AG04449 (cell line): Measurements from ENCODE around the gene ORC4.

Source experiments
- CTCF ChIA-PET: fragments of 350-600 bp; formaldehyde crosslinking; extraction: SDS; loops from one replicate; lab custom pipeline; 2021; ENCODE audit warnings: antibody characterized with exemption; lab: Yijun Ruan, JAX
- POLR2A ChIA-PET: fragments of 400-600, 350-600 bp; formaldehyde crosslinking; extraction: SDS; loops from one replicate; lab custom pipeline; 2020; ENCODE audit warnings: antibody characterized with exemption, inconsistent platforms; lab: Yijun Ruan, JAX
- DNase-seq: peaks from one replicate; pipeline ENCODE4 v3.0.0-alpha.2; 2010; ENCODE audit warnings: low read depth, low spot score
- H3K4me3 ChIP-seq: 2 replicates; pipeline ENCODE4 v1.5.1; 2011; ENCODE audit warnings: low read depth, mild to moderate bottlenecking, control low read depth, low read length
- TF ChIP-seq, protein P1 (sequence below): IDR thresholded peaks from one replicate; pipeline ENCODE4 v1.5.1; 2011; ENCODE audit warnings: mild to moderate bottlenecking, moderate library complexity, low read length, control low read depth, inconsistent platforms; ENCODE audit not compliant: insufficient read depth; ENCODE audit errors: missing control alignments

Gene ORC4

DNA sequence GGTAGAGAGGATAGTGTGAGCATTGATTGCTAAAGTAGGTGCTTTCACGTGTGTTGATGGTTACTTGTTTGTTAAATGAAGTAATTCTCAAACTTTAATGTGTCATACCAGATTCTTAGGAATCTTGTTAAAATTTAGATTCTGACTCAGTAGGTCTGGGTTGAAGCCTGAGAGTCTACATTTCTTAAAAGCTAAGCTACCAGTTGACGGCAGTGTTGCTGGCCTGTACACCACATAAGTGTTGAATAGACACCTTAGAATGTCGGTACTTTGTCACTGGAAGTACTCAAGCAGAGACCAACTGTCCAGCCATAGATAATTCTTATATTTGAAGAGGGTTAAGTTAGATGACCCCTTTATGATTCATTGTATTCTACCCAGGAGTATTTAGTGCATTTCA is 95.9 kb downstream of the ORC4 start:
- TF ChIP-seq, protein P1, sequence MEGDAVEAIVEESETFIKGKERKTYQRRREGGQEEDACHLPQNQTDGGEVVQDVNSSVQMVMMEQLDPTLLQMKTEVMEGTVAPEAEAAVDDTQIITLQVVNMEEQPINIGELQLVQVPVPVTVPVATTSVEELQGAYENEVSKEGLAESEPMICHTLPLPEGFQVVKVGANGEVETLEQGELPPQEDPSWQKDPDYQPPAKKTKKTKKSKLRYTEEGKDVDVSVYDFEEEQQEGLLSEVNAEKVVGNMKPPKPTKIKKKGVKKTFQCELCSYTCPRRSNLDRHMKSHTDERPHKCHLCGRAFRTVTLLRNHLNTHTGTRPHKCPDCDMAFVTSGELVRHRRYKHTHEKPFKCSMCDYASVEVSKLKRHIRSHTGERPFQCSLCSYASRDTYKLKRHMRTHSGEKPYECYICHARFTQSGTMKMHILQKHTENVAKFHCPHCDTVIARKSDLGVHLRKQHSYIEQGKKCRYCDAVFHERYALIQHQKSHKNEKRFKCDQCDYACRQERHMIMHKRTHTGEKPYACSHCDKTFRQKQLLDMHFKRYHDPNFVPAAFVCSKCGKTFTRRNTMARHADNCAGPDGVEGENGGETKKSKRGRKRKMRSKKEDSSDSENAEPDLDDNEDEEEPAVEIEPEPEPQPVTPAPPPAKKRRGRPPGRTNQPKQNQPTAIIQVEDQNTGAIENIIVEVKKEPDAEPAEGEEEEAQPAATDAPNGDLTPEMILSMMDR = no peak
- no peak overlapping the region for H3K4me3 ChIP-seq
- ChIA-PET POLR2A (interaction anchor here (0.5 kb wide), 1 partner anchor 80 kb away, joined by 3 read pairs; the partner anchor contains the start of gene ACVR2A), CTCF (interaction anchor here (1.4 kb wide), 1 partner anchor 12 kb away, joined by 5 read pairs; no protein-coding TSS in a partner anchor)
- DNase-seq = no peak

DNA sequence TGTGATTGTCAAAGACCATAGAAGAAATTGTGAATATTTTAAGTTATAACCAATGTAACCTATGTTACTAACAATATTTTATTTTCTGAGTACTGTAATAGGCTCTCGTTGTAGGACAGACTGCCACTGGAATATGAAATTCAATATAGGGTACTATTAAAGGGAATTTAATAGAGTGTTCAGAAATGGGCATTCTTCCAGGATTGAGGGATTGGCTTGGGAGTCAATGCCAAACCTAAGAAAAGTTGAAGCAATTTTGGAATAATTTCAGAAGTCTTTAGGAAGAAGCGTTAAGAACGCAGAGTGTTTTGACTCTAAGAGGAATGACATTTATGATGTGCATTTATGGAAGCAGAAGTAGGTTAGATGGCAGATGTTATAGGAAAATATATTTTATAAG is 96.7 kb downstream of the ORC4 start:
- no peak for DNase-seq
- CTCF ChIA-PET = no interaction called here

DNA sequence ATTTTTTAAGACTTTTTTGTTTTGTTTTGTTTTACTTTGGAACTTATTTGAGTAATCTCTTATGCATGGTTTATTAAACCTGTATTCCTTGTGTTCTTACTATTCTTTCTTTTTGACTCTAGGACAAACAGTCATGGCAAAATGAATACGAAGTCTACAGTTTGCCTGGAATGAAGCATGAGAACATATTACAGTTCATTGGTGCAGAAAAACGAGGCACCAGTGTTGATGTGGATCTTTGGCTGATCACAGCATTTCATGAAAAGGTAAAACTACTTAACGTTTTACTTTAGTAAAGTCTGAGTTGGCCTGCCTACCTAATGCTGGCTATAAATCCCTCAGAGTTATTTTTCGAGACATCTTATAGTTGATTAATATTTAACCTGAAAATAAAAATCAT is 103.4 kb downstream of the ORC4 start:
- CTCF ChIA-PET = interaction anchor here (1.3 kb wide), 1 partner anchor 1183 kb away, joined by 3 read pairs; no protein-coding TSS in a partner anchor
- TF ChIP-seq, protein P1 = no peak
- POLR2A ChIA-PET = no interaction called here

More for the DNA sequence above, 96.7 kb downstream of the ORC4 start:
- TF ChIP-seq, protein P1 = no peak
- no peak overlapping the region for H3K4me3 ChIP-seq
- POLR2A ChIA-PET = no interaction called here

DNA sequence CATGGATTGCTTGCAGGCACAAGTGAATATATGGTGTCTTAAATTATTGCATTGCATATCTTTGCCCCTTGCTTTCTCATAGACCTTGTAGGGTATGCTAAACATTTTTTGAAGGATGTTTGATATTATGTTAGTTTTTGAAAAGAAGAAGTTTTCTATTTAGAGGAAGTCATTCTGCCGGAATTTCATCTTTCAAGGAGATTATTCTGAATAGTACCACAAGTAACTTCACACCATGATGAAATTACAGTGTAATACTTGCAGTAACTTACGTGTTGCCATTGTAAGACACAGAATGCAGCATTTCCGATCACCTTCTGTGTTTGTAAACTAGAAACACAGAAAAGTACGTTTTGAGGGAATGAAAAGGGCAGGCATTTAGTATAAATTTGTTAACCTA is 103.8 kb downstream of the ORC4 start:
- TF ChIP-seq, protein P1 = no peak
- DNase-seq = no peak
- POLR2A ChIA-PET = no interaction called here
- CTCF ChIA-PET = interaction anchor here (1.3 to 1.4 kb wide), 2 partner anchors 17 to 1183 kb away, joined by 3 read pairs; no protein-coding TSS in a partner anchor
- no peak overlapping the region for H3K4me3 ChIP-seq

More for the DNA sequence above, 103.4 kb downstream of the ORC4 start:
- no peak for DNase-seq
- H3K4me3 ChIP-seq = no peak overlapping the region

DNA sequence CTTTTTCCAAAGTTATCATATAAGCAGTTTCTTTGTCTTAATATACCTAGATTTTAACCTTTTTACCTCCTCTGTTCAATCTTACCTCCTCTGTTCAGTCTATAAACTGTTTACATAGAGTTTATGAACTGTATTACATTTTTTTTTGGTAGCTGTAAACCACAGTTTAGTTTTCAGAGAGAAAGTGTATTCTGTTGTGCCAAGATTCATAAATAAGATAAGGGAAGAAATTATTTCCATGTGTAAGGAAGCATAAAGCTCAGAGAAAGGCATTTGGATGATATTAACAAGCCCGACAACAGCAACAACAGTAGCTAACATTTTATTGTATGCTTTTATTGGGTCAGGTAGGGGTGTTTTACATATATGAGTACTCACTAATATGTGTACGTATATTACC is 104.5 kb downstream of the ORC4 start:
- ChIA-PET CTCF (interaction anchor here (1.1 to 1.4 kb wide), 3 partner anchors 17 to 1182 kb away, joined by 3 read pairs; no protein-coding TSS in a partner anchor), POLR2A (no interaction called here)
- TF ChIP-seq, protein P1 = no peak
- no peak for DNase-seq
- H3K4me3 ChIP-seq = no peak overlapping the region

DNA sequence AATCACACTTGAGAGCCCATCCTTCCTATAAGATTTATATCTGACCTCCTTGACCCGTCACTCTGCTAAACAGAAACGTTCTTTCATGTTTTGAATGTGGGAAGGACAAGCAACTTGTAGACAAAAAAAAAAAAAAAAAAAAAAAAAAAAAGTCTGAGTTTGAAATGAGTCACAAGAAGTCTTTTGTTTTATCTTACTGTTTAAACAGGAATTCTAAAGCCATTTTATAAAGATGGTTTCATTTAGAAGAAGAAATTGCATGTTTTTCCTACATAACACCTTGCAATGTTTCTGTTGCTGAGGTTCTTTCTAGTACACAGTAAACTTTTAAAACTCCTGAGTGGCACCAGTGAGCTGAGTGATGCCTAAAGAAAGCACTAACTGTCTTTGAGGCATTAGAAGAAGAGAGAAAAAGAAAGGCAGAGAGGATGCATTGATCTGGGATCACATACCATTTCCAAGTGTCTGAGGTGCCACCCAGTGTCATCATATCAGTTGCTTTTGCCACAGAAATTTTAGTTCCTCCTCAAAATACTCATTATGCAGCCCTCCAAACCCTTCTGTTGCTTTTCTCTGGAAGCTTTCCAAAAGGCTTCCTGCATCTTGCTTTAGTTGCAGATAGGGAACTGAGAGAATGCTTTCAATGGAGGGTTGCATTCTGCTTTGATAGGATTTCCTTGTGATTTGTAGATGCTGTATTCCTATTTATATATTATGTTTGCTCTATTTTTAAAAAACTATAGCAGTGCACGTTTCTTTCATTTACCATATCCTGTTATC is 106.6 kb downstream of the ORC4 start:
- DNase-seq = no peak
- TF ChIP-seq, protein P1 = no peak
- no peak overlapping the region for H3K4me3 ChIP-seq
- ChIA-PET CTCF (interaction anchor here (1.2 to 5.0 kb wide), 3 partner anchors 869 to 1182 kb away, joined by 3 to 24 read pairs (median 19); no protein-coding TSS in a partner anchor), POLR2A (no interaction called here)
